WTC11 (cell line): Measurements from ENCODE around the gene CLDN7. TPM values are rescaled to one million over a fixed set of nuclear protein-coding genes. Genes with fewer than 3 reads are reported as not detected.

ENCODE experiments used
- ATAC-seq: fragments of 200-7000 bp; cut with Tn5 transposase; 2 replicates; pipeline ENCODE4 v1.10.0; 2021; ENCODE audit warnings: mild to moderate bottlenecking, moderate library complexity
- CTCF ChIA-PET: fragments of 300-600 bp; sonication (Branson Sonifier 250); formaldehyde crosslinking; loops from one replicate; lab custom pipeline; 2021; ENCODE audit warnings: antibody characterized with exemption; lab: Charles Lee
- POLR2A ChIA-PET: fragments of 350-600 bp; sonication (Branson Sonifier 250); formaldehyde crosslinking; loops from one replicate; lab custom pipeline; 2021; ENCODE audit warnings: antibody characterized with exemption; lab: Charles Lee
- DNase-seq: peaks from one replicate; pipeline ENCODE4 v3.0.0; 2021; ENCODE audit warnings: low spot score
- H3K27ac Mint-ChIP-seq: 2 replicates; pipeline ENCODE4 v1.8.0; 2021; ENCODE audit warnings: mixed read lengths
- H3K27me3 Mint-ChIP-seq: 2 replicates; pipeline ENCODE4 v1.8.0; 2021; ENCODE audit warnings: low read depth, mild to moderate bottlenecking, moderate library complexity, mixed read lengths
- H3K36me3 Mint-ChIP-seq: 2 replicates; pipeline ENCODE4 v1.8.0; 2021; ENCODE audit warnings: mixed read lengths
- H3K4me1 Mint-ChIP-seq: 2 replicates; pipeline ENCODE4 v1.8.0; 2022; ENCODE audit warnings: mixed read lengths
- H3K4me3 Mint-ChIP-seq: 2 replicates; pipeline ENCODE4 v1.8.0; 2021; ENCODE audit warnings: mild to moderate bottlenecking, moderate library complexity, mixed read lengths
- H3K9me3 Mint-ChIP-seq: 2 replicates; pipeline ENCODE4 v1.8.0; 2021; ENCODE audit warnings: mixed read lengths
- AR ChIP-seq: fragments of 250-450 bp; sonication (Bioruptor Pico); IDR thresholded peaks from 2 replicates; pipeline ENCODE4 v1.9.0; 2021; ENCODE audit warnings: mild to moderate bottlenecking
- ATF2 ChIP-seq: sonication (generic); formaldehyde crosslinking; IDR thresholded peaks from 2 replicates; pipeline ENCODE4 v1.8.1; 2022; ENCODE audit warnings: low read depth, missing genetic modification reagents, borderline replicate concordance
- CREM ChIP-seq: sonication (generic); formaldehyde crosslinking; IDR thresholded peaks from 2 replicates; pipeline ENCODE4 v1.8.1; 2022; ENCODE audit warnings: mild to moderate bottlenecking, missing genetic modification reagents, moderate library complexity
- HMGA2 ChIP-seq: fragments of 250-450 bp; sonication (Bioruptor Pico); IDR thresholded peaks from 2 replicates; pipeline ENCODE4 v1.4.0; 2021; ENCODE audit warnings: mild to moderate bottlenecking, moderate library complexity
- HMGXB4 ChIP-seq: sonication (generic); formaldehyde crosslinking; IDR thresholded peaks from 2 replicates; pipeline ENCODE4 v1.8.1; 2023; ENCODE audit warnings: mild to moderate bottlenecking, moderate library complexity, missing genetic modification reagents
- JAZF1 ChIP-seq: fragments of 250-450 bp; sonication (Bioruptor Pico); IDR thresholded peaks from 2 replicates; pipeline ENCODE4 v1.9.0; 2021; ENCODE audit warnings: moderate library complexity, mild to moderate bottlenecking, inconsistent platforms
- JUN ChIP-seq: sonication (generic); formaldehyde crosslinking; IDR thresholded peaks from 2 replicates; pipeline ENCODE4 v1.8.0; 2023; ENCODE audit warnings: mild to moderate bottlenecking, missing genetic modification reagents
- MAX ChIP-seq: sonication (generic); formaldehyde crosslinking; IDR thresholded peaks from 2 replicates; pipeline ENCODE4 v1.8.0; 2022; ENCODE audit warnings: mild to moderate bottlenecking, missing genetic modification reagents
- MXD4 ChIP-seq: fragments of 250-450 bp; sonication (Bioruptor Pico); IDR thresholded peaks from 2 replicates; pipeline ENCODE4 v1.8.0; 2021; ENCODE audit warnings: mild to moderate bottlenecking, moderate library complexity, borderline replicate concordance
- RELA ChIP-seq: sonication (generic); formaldehyde crosslinking; IDR thresholded peaks from 2 replicates; pipeline ENCODE4 v1.8.1; 2022; ENCODE audit warnings: missing genetic modification reagents, mild to moderate bottlenecking, borderline replicate concordance
- SMAD3 ChIP-seq: sonication (generic); formaldehyde crosslinking; IDR thresholded peaks from 2 replicates; pipeline ENCODE4 v1.8.0; 2022; ENCODE audit warnings: missing genetic modification reagents, mild to moderate bottlenecking, borderline replicate concordance
- STAT6 ChIP-seq: sonication (generic); formaldehyde crosslinking; conservative IDR thresholded peaks from 2 replicates; pipeline ENCODE4 v1.8.1; 2023; ENCODE audit warnings: mild to moderate bottlenecking, low read depth, missing genetic modification reagents, moderate library complexity
- ZNF138 ChIP-seq: sonication (generic); formaldehyde crosslinking; conservative IDR thresholded peaks from 2 replicates; pipeline ENCODE4 v1.8.1; 2022; ENCODE audit warnings: mild to moderate bottlenecking, moderate library complexity, missing genetic modification reagents
- ZNF232 ChIP-seq: sonication (generic); formaldehyde crosslinking; IDR thresholded peaks from 2 replicates; pipeline ENCODE4 v1.8.0; 2022; ENCODE audit warnings: mild to moderate bottlenecking, missing genetic modification reagents
- ZNF416 ChIP-seq: fragments of 250-450 bp; sonication (Bioruptor Pico); IDR thresholded peaks from 2 replicates; pipeline ENCODE4 v1.9.0; 2021; ENCODE audit warnings: mild to moderate bottlenecking, inconsistent platforms
- ZSCAN18 ChIP-seq: fragments of 250-450 bp; sonication (Bioruptor Pico); IDR thresholded peaks from 2 replicates; pipeline ENCODE4 v2.1.2; 2022; ENCODE audit warnings: mild to moderate bottlenecking, moderate library complexity
- total RNA-seq: library from RNA; stranded (reverse); gene quantifications from 3 replicates; pipeline ENCODE4 v1.2.3, GENCODE V29; 2021

The CLDN7 gene
- total RNA-seq, 1 experiment from 2014 or later, result 136 TPM

- TF ChIP-seq HMGA2 (CRISPR knock-in tag), result no peak
- peak; percentile 71; the same call in 1 of the 2 replicates for TF ChIP-seq CREM (CRISPR knock-in tag)
- TF ChIP-seq AR (CRISPR knock-in tag), result 0 out of 2 replicates have a peak, but pooled peaks have one; percentile 21
- TF ChIP-seq MXD4 (CRISPR knock-in tag), result no peak
- TF ChIP-seq, all 79 proteins: peak for 19
These were observed at the start of gene CLDN7 (continued) for GRCh38 chr17:7262192-7262934.

- Mint-ChIP-seq H3K27ac (peak overlapping the region; percentile 86; the same call in 1 of the 2 replicates), H3K4me3 (no peak overlapping the region), H3K9me3 (no peaks in the 10 kb centered on the region), H3K27me3 (peaks cover 2% of the 10 kb centered on the region; the same call in 1 of the 2 replicates), H3K4me1 (peaks cover 39% of the 10 kb centered on the region), H3K36me3 (peaks cover 46% of the 10 kb centered on the region)
- TF ChIP-seq MAX (no peak), ATF2 (CRISPR knock-in tag) (no peak), ZSCAN18 (CRISPR knock-in tag) (no peak), JAZF1 (CRISPR knock-in tag) (no peak)
- ChIA-PET POLR2A (no interaction called here), CTCF (interaction anchor here (1.5 kb wide), 1 partner anchor 15 kb away, joined by 3 read pairs; no protein-coding TSS in a partner anchor)
- ATAC-seq (no peak), DNase-seq (no peak)
These were observed 48.9 kb upstream of the CLDN7 start for GRCh38 chr17:7311110-7311705.

GRCh38 chr17:7309628-7310027, 47.4 kb upstream of the CLDN7 start:
- Mint-ChIP-seq H3K4me1 (peaks cover 39% of the 10 kb centered on the region), H3K27ac (peak overlapping the region; percentile 86), H3K4me3 (peak overlapping the region; percentile 89), H3K36me3 (peaks cover 46% of the 10 kb centered on the region), H3K27me3 (peaks cover 2% of the 10 kb centered on the region; the same call in 1 of the 2 replicates), H3K9me3 (no peaks in the 10 kb centered on the region)
- DNase-seq (no peak), ATAC-seq (no peak)
- CTCF ChIA-PET, result no interaction called here
- POLR2A ChIA-PET, result interaction anchor here (0.8 to 1.1 kb wide), 3 partner anchors 28 to 274 kb away, joined by 3 read pairs; partner anchors contain the start of gene SLC2A4
- no peak for TF ChIP-seq ATF2 (CRISPR knock-in tag)
- no peak for TF ChIP-seq STAT6 (CRISPR knock-in tag)
- no peak for TF ChIP-seq JUN
- no peak for TF ChIP-seq RELA (CRISPR knock-in tag)
- no peak for TF ChIP-seq ZNF232
- no peak for TF ChIP-seq SMAD3
- no peak for TF ChIP-seq ZNF138
- no peak for TF ChIP-seq ZNF416 (CRISPR knock-in tag)
- no peak for TF ChIP-seq HMGXB4 (CRISPR knock-in tag)
